Stomach smooth muscle (tissue), 2 donors: ENCODE results near the gene C12orf42.
"Not testable (repeated sequence)": the region's sequence is repeated elsewhere in the genome, so short reads cannot be mapped to it uniquely, and the experiment has no call there.

ENCODE experiments used
- H3K27ac ChIP-seq: one replicate; pipeline ENCODE4 v1.7.0; 2013; ENCODE audit warnings: mild to moderate bottlenecking, low read length, inconsistent platforms
- H3K27me3 ChIP-seq, 2 donors: one replicate each; pipeline ENCODE4 v1.7.0; 2013; ENCODE audit warnings: low read length in 2 of 2; ENCODE audit not compliant: insufficient read depth in 2 of 2, control insufficient read depth in 1 of 2
- H3K36me3 ChIP-seq, 2 donors: one replicate each; pipeline ENCODE4 v1.7.0; 2013; ENCODE audit warnings: low read length in 2 of 2; ENCODE audit not compliant: control insufficient read depth in 2 of 2, insufficient read depth in 2 of 2
- H3K4me1 ChIP-seq: one replicate; pipeline ENCODE4 v1.7.0; 2013; ENCODE audit warnings: low read length; ENCODE audit not compliant: control insufficient read depth, insufficient read depth
- H3K4me3 ChIP-seq, 2 donors: one replicate each; pipeline ENCODE4 v1.7.0; 2013; ENCODE audit warnings: low read length in 2 of 2
- H3K9ac ChIP-seq, 2 donors: one replicate each; pipeline ENCODE4 v1.7.0; 2013; ENCODE audit warnings: low read length in 2 of 2, mild to moderate bottlenecking in 1 of 2
- H3K9me3 ChIP-seq, 2 donors: one replicate each; pipeline ENCODE4 v1.7.0; 2013; ENCODE audit warnings: low read length in 2 of 2; ENCODE audit not compliant: control insufficient read depth in 2 of 2
- donor health status: healthy.
- donor health status: Pancreatic carcinoma.

C12orf42 gene

DNA sequence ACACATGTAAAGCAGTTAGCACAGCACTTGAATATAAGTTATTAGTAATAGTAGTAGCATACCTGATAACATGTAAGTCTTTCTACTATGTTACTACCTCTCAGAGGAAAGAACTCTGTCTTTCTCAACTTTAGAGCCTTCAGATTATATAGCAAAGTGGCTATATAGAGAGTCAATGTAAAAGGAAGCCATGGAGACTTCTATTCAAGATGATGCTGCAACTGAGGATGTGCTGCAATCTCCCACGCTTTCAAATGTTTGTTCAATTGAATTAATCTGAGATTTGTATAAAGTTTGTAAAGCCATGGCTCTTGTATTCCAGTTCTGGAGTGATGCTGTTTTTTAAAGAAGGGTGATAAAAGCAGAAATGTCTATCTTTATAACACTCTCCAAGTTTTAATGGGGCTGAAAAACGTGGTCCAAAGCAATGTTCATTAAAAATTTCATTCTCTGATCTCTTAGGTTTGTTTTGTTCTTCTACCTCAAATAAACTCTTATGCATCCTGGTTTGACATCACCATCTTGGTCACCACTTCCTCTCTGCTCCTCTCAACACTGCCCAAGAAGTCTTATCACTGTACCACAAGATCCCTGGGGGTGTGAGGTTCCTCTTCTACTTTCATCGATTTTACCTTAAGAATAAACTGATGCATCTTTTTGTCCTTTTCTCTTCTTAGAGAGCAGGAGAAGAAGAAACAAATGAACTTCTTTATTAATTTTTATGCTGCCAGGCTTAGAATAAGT is 40.6 kb downstream of the C12orf42 start:
- no peaks in the 10 kb centered on the region for H3K9me3 ChIP-seq
- H3K36me3 ChIP-seq, result no peaks in the 10 kb centered on the region
- no peak overlapping the region for H3K27ac ChIP-seq
- no peaks in the 10 kb centered on the region for H3K27me3 ChIP-seq
- H3K9ac ChIP-seq, result no peak overlapping the region
- H3K4me3 ChIP-seq, result no peak overlapping the region
- no peaks in the 10 kb centered on the region for H3K4me1 ChIP-seq

GRCh38 chr12:103444983-103445382 is 50.8 kb downstream of the C12orf42 start:
- Histone ChIP-seq H3K4me1 (no peaks in the 10 kb centered on the region), H3K4me3 (no peak overlapping the region), H3K36me3 (no peaks in the 10 kb centered on the region), H3K27ac (no peak overlapping the region), H3K27me3 (no peaks in the 10 kb centered on the region), H3K9me3 (no peaks in the 10 kb centered on the region), H3K9ac (no peak overlapping the region)

- Histone ChIP-seq H3K9ac (no peak overlapping the region), H3K4me1 (no peaks in the 10 kb centered on the region), H3K9me3 (no peaks in the 10 kb centered on the region), H3K27me3 (no peaks in the 10 kb centered on the region), H3K27ac (no peak overlapping the region), H3K4me3 (no peak overlapping the region), H3K36me3 (no peaks in the 10 kb centered on the region)
These were observed 52.9 kb downstream of the C12orf42 start for GRCh38 chr12:103442822-103443221.

DNA sequence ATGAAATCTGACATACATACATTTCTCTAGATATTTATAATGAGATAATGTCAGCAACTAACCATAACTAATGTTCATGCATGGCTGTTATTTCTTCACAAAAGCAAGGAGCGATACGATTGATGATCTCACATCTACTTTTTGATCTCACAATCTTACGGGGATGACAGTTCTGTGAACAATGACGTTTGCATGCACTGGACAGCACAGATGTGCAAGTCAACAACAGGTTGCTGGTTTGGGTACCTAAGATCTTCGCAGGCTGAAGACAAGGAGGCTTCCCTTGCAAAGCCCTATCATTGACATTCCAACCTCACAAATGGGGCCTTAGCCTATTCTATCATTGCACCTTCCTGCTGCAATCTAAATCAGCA is 53.6 kb downstream of the C12orf42 start:
- Histone ChIP-seq H3K36me3 (no peaks in the 10 kb centered on the region), H3K9ac (no peak overlapping the region), H3K4me3 (no peak overlapping the region), H3K4me1 (no peaks in the 10 kb centered on the region), H3K27me3 (no peaks in the 10 kb centered on the region), H3K9me3 (no peaks in the 10 kb centered on the region), H3K27ac (no peak overlapping the region)

GRCh38 chr12:103441437-103442181 is 54.2 kb downstream of the C12orf42 start:
- no peaks in the 10 kb centered on the region for H3K9me3 ChIP-seq
- H3K27me3 ChIP-seq, result no peaks in the 10 kb centered on the region
- H3K4me3 ChIP-seq, result no peak overlapping the region
- no peaks in the 10 kb centered on the region for H3K36me3 ChIP-seq
- H3K9ac ChIP-seq, result no peak overlapping the region
- no peak overlapping the region for H3K27ac ChIP-seq
- H3K4me1 ChIP-seq, result no peaks in the 10 kb centered on the region

DNA sequence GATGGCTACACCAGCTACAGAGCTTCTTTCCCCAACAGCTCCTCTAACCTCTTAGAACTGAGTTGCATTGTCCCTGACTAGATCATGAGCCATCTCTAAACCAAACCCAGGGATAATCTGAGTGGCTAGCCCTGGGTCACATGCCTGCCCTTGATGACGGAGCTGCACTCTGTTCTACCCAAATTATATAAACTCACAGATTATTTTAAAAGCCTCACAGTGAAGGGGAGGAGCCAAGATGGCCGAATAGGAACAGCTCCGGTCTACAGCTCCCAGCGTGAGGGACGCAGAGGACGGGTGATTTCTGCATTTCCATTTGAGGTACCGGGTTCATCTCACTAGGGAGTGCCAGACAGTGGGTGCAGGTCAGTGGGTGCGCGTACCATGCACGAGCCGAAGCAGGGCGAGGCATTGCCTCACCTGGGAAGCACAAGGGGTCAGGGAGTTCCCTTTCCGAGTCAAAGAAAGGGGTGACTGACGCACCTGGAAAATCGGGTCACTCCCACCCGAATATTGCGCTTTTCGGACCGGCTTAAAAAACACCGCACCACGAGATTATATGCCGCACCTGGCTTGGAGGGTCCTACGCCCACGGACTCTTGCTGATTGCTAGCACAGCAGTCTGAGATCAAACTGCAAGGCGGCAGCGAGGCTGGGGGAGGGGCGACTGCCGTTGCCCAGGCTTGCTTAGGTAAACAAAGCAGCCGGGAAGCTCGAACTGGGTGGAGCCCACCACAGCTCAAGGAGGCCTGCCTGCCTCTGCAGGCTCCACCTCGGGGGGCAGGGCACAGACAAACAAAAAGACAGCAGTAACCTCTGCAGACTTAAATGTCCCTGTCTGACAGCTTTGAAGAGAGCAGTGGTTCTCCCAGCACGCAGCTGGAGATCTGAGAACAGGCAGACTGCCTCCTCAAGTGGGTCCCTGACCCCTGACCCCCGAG is 61.3 kb downstream of the C12orf42 start:
- not testable (repeated sequence) for H3K27ac ChIP-seq, H3K27me3 ChIP-seq

DNA sequence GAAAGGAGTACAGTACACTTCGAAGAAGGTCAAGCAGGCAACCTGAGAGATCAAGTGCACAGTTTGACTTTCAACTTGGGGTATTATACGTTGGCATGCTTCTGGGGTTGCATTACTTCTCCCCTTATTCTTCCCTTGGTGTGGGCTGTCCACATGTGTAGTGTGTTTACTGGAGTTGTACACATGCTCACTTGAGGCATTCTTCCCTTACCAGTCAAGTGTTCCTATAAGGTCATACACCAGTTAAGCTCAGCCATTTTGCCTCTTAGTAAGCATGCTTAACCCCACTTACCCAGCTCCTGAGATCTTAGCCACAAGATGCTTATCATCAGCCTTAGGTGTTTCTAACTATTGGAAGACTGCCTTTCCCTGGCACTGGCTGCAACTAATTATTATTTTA is 63.8 kb downstream of the C12orf42 start:
- no peak overlapping the region for H3K9ac ChIP-seq
- H3K4me3 ChIP-seq, result no peak overlapping the region
- H3K36me3 ChIP-seq, result no peaks in the 10 kb centered on the region
- H3K4me1 ChIP-seq, result no peaks in the 10 kb centered on the region
- no peaks in the 10 kb centered on the region for H3K27me3 ChIP-seq
- no peak overlapping the region for H3K27ac ChIP-seq
- H3K9me3 ChIP-seq, result peaks cover 0 to 7% of the 10 kb centered on the region in 2 donors

More for the DNA sequence above, 61.3 kb downstream of the C12orf42 start:
- H3K4me3 ChIP-seq, H3K36me3 ChIP-seq, H3K4me1 ChIP-seq, H3K9ac ChIP-seq, H3K9me3 ChIP-seq: not testable (repeated sequence)

- peaks cover 0 to 7% of the 10 kb centered on the region in 2 donors for H3K9me3 ChIP-seq
- no peak overlapping the region for H3K4me3 ChIP-seq
- no peak overlapping the region for H3K9ac ChIP-seq
- H3K4me1 ChIP-seq, result no peaks in the 10 kb centered on the region
- no peaks in the 10 kb centered on the region for H3K36me3 ChIP-seq
- H3K27me3 ChIP-seq, result no peaks in the 10 kb centered on the region
- H3K27ac ChIP-seq, result no peak overlapping the region
These were observed 64.4 kb downstream of the C12orf42 start for GRCh38 chr12:103431387-103431786.

DNA sequence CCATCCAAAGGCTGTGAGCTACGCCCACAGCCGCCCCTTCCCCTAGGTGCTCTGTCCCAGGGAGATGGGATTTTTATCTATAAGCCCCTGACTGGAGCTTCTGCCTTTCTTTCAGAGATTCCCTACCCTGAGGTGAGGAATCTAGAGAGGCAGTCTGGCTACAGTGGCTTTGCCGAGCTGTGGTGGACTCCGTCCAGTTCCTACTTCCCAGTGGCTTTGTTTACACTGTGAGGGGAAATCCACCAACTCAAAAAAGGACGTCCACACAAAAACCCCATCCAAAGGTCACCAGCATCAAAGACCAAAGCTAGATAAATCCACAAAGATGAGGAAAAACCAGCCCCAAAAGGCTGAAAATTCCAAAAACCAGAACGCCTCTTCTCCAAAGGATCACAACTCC is 70.1 kb downstream of the C12orf42 start:
- not testable (repeated sequence) for H3K27me3 ChIP-seq, H3K27ac ChIP-seq, H3K36me3 ChIP-seq, H3K9ac ChIP-seq, H3K4me1 ChIP-seq, H3K9me3 ChIP-seq, H3K4me3 ChIP-seq

DNA sequence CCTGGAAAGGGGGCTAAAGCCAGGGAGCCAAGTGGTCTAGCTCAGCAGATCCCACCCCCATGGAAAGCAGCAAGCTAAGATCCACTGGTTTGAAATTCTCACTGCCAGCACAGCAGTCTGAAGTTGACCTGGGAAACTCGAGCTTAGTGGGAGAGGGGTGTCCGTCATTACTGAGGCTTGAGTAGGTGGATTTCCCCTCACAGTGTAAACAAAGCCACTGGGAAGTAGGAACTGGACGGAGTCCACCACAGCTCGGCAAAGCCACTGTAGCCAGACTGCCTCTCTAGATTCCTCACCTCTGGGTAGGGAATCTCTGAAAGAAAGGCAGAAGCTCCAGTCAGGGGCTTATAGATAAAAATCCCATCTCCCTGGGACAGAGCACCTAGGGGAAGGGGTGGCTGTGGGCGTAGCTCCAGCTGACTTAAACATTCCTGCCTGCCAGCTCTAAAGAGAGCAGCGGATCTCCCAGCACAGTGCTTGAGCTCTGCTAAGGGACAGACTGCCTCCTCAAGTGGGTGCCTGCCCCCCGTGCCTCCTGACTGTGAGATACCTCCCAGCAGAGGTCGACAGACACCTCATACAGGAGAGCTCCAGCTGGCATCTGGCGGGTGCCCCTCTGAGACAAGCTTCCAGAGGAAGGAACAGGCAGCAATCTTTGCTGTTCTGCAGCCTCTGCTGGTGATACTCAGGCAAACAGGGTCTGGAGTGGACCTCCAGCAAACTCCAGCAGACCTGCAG is 70.8 kb downstream of the C12orf42 start:
- not testable (repeated sequence) for H3K4me3 ChIP-seq, H3K9ac ChIP-seq, H3K4me1 ChIP-seq, H3K9me3 ChIP-seq, H3K36me3 ChIP-seq, H3K27me3 ChIP-seq, H3K27ac ChIP-seq
